ENCODE results near the gene MSRB3.

Gene MSRB3

DNA sequence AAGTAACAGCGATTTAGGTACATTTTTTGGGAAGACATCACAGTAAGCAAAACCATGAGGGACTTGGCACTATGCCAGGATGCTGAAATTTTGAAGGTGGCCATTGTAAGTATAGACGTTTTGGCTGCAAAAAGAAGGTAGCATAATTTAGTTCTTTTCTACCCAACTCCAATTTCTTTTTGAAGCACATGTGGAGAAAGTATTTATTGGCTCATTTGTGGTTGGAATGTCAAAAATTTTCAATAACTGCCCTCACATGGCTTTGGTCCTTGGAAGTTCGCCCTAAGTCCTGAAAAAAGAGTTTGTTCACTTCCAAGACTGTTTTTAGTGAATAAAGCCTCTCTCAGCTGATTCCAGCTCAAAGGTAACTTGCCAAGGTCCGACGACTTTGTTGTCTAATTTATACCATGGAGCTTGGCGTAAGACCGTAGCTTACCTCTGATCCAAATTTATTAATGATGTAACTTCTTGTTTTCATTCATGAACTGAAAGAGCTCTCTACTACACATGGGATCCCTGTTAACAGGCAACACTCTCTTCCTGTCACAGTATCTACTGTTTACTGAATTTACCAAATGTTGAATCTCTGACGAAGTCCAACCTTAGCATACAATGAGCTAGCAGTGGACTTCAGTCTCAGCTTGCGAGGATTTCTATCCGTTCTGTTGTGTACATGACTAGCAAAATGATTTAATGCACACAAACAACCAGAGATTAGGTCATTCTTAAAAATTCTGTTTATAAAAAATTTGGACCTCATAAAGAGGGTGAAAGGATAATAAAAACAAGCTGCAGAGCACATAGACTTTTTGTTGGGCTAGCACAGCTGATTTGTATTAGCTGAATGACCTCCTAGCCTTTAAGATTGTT, 49.0 kb downstream of the MSRB3 start:
- no peak for DNase-seq

DNA sequence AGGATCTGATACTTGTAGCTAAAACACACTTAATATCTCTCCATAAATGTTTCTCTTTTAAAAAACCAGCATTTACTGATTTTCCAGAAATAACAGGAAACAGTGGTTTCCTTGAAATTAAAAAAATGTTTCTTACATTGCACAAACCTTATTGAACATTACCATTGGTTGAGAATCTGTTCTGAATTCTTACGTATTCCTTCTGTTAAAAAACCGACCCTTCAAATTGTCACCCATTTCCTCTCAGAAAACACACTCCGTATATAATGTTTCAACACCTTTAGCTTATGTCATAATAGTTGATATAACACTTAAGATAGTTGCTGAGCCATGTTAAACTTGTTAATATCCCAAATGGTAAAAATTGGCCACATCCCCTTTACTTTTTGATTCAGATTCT, 51.2 kb downstream of the MSRB3 start:
- no peak for DNase-seq

DNA sequence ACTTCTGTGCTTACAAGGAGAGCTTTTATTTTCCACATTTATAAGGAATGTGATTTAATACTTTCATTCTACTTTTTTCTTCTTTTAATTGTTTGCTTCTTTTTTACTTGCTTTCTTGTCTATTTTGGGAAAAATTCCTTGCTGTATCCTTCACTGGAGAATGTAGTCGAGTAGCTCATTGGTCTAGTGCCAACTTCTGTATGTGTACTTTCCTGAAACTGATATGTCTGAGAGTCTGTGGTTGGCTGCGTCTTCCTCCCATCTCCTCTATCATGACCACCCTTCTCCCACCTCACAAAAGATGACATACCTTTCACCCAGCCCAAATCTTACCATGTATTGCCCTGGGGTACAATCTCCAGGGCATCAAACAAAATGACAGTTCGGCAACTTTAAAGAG, 51.8 kb downstream of the MSRB3 start:
- no peak for DNase-seq

DNA sequence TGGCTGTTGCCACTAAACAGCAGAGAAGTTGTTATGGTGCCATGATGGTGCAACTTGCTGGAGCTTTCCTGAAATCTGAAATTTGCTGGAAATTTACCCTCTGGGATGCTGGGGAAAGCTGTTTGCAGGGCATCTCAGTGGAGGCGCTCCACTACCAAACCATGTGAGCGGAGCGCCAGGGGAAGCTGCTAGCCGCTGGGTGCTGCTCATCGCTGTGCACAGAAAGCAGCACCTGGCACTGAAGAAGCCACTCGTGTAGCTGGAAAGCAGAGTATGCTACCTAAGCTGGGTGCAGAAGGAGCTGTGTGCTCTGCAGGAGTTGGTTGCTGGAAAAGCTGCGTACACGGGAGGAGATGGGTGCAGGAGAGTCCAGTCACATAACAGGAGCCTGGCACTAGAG, 53.0 kb downstream of the MSRB3 start:
- no peak for DNase-seq

DNA sequence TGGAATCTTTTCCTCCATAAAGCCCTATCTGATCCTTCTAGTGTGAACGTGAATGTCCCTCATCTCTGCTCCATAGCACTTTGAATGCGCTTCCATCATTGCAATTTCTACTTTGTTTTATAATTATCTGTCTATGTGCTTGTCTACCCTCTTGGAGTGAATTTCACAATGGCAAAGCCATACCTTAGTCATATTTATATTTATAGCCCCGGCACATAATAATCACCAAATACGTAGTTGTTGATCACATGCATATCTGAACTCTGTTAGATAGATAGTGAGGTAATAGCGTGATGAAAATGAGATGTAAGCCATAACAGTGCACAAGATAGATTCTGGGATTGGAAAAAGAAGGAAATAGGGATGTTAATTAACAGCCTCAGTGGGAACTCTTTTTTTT, 55.2 kb downstream of the MSRB3 start:
- no peak for DNase-seq

DNA sequence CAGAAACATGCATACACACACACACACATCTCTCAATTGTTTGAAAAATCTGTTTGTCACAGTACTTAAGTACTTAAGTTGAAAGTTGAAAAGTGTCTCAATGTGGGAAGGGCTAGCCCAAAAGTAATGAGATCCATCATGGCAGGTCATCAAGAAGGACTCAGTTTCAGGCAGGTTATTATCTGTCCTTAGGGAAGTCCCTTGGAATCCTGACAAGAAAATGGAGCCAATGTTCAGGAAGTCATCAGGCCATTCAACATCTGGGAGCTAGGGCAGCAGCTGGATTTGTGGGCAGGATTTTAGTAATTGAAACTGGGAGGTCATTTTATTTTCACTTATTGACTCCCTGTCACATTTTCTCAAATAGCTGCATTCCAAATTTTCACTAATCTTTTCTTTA, 56.0 kb downstream of the MSRB3 start:
- DNase-seq, result no peak

DNA sequence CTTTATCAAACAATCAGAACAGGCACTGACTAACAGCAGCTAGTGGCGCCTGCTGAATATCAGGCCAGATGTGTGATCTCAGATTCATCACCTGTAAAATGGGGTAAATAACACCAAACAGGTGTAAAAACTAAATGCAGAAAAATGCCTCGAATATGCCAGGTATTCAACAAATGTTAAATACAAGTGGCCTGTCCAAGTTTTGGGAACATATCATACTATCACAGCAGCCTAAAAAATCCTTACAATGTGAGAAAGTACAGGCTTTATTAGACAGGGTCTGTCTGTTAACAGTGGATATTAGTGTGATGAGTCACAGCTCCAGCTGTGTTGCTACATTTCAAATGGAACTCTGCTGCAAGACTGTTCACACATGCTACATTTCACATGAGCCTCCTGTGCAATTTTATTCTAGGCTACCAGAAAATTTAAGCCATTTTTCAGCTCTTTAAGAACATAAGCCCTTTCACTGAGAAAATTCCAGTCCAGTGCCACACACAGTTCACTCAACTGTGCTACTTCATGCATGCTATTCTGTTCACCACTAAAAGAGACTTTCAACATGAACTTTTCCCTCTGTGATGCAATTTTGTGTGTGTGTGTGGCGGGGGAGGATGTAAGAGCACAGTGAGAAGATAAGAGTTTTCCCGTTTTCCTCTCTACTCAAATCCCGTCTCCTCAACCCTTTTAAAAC, 56.7 kb downstream of the MSRB3 start:
- no peak for DNase-seq

DNA sequence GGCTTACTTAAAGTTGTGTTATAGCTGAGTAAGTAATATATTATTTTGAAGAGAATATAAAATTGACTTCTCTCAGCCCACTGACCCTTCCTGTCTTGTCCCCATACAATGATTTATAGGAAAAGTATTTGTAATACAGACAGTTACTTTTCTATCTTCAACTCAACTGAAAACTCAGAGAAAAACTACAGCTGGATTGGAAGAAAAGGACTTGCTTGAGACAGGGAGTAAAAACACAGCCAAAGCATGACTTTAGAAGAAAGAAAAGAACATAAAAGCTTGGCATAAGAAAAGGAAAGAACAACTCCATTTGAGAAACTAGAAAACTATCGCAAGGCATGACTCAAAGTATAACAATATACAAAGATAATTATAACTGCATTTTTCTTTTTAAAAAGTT, 57.5 kb downstream of the MSRB3 start:
- no peak for DNase-seq

DNA sequence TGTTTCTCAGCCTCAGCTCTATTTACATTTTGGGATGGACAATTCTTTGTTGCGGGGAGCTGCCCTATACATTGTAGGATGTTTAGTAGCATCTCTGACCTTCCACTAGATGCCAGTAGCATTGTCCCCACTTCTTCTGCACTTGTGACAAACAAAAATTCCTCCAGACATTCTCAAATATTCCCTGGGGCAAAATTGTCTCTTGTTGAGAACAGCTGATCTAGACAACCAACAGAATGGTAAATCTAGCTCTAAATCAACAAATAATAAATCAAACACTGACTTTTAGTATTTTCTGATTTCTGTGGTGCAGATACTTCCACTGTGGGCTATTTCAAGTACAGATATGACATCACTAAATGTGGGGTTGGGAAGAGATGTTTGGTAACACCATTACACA, 60.7 kb downstream of the MSRB3 start:
- DNase-seq, result no peak

DNA sequence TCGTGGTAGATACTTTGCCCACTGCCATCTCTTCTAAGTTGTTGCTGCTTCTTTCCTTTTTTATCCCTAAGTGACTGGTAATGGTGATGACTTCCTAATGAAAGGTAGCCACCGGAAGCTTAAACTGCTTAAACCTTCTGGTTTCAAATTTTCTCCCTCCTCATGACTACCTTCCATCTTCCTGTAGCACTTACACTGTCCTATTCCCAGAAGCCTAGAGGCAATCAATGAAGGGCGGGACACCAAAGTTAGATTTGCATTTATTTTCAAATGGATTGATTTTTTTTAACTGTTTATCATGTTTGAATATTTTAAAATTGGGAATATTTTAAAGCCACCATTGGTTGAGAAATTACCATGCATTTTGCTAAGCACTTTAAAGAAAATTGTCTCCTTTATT, 64.7 kb downstream of the MSRB3 start:
- DNase-seq, result no peak

DNA sequence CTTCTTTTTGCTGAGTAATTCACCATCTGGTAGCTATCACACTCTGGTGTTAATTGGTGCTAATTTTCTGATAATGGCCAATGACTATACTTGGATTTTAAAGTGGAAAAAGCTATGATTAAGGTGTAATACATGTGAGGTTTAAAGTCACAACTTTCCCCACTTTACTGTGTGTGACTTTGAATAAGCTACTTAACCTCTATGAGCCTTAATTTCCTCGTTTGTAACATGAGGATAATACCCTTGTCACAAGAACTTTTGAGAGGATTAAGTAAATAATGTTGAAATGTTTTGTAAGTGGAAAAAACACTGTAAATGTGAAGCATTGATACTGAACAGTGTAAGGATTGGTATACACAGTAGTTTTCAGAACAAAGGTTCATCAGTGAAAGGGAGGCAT, 65.3 kb downstream of the MSRB3 start:
- DNase-seq, result no peak

DNA sequence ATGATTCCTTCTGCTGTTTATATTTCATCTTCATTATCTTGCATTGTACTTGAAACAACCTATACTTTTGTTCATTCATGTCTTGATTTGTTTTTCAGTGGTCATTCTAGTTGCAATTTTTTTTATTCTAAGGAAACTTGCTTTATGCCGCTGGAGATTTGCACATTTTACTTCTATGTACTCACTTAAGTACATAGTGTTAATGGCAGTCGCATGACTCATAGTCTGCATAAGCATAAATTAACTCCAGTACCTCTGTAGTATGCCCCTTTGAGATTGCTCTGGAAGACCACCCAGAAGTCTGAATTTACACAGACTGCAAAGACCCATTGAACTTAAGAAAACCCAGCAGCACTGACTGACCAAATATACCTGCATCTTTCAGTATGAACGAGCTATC, 77.0 kb downstream of the MSRB3 start:
- DNase-seq, result no peak

DNA sequence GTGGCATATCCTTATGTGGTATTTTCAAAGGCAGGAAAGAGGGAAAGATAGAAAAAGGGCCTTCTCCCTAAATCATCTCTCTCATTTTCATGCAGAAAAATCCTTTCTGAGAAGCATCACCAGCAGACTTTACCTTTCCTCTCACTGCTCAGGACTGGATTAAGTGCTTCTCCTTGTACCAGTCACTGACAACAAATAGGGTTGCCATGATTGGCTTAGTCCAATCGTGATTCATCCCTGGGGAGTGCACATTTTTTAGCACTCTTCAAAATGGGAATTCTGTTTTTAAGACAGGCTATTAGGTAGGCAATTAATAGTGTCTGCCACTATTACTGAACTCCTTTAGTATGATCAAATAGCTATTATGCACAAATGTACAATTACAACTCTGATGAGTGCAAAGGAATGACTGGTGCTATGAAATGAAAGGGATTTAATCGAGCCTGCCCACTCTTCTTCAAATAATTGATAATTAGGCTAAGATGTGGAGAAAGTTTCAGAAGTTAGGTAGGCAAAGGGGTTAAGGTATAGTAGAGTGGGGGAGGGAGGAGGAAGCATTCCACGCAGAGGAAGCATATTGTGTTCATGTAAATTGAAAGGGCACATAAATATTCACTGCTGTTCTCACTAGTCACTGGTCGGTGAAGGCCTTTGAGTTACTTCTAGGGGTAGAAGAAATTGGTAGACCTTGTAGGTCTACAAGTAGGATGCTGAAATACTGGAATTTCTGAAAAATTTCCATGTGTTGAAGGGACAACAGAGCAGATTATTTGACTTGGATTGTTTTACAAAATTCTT, 84.0 kb downstream of the MSRB3 start:
- no peak for DNase-seq

DNA sequence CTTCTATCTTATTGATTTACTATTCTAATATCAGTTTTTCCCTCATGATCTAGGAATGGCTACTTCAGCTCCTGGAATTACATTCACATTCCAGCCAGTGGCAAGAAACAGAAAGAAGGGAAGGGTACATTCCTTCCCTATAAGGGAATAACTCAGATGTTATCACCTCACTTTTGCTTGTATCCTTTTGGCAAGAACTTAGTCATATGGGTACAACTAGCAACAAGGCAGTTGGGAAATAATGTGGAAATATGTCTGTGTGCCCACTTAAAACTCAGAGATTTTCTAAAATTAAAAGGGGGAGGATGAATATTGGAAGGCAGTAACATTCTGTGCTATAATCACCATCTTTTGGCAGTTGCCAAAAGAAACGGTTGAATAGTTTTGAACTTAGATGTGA, 85.6 kb downstream of the MSRB3 start:
- DNase-seq, result no peak

DNA sequence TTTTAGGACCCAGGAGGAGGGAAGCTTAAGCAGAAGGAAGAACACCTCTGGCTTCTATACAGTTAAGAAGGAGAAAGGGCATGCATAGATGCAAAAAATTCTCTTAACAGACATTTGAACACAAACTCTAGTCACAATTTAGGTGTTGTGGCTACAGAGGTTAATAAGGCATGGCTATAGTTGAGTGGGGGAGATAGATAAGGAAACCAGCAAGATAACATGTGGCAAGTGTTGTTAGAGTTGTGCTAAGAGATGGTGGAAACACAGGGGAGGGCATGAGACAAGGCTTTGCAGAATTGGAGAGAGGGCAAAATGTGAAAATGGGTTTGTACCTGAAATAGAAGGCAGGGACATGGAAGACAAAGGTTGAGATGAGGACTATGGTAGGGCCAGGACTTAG, 88.9 kb downstream of the MSRB3 start:
- no peak for DNase-seq

DNA sequence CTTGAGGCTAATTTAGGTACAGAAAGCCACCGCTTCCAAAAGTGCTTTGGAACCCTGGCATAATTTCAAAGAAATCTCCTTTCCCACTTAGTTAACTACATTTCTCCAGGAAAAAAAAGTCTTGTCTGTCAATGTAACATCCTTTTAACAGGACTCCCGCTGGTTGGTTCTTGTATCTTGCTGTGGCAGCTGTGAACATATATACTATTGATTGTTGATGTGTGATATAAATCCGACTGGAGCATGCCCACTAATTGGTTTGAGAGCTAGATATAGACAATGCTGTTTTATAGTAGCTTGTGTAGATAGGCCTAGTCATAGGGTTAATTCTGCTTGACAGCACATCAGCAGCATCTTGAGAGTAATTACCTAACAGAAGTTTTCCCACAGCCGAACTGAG, 89.6 kb downstream of the MSRB3 start:
- no peak for DNase-seq

DNA sequence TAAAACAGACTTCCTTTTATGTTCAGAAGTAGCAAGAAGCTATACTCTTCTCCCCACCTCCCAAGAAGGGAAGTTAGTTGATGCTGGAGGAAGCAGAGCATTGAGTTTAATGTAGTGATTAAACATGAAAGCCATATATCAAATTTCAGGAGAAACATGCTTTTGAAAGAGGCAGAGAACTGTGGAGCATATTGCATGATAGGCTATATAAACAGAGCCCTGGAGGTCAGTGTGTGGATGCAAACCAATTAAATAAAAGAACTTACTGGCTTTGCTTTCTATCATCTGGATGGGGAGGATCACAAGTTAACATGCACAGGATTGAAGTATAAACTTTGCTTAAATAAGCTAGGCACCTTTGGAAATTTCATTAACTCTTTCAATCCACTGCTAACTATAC, 94.1 kb downstream of the MSRB3 start:
- no peak for DNase-seq

DNA sequence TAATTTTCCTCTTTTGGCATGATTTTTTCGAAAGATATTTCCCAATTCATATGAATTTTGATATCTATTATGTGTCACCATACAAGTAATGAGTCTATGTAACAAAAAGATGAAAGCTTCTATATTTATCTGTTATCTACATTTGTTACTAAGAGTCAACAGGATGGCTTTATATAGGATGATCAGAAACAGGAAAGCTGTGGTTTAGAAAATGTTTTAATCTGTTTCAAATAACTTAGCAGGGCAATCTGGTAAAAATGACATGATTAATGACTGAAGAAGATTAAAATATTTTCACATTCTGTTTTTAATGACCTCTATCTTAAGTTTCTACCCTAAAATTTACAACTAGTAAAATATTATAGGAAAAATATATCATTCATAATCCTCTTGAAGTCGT, 105.8 kb downstream of the MSRB3 start:
- DNase-seq, result no peak

DNA sequence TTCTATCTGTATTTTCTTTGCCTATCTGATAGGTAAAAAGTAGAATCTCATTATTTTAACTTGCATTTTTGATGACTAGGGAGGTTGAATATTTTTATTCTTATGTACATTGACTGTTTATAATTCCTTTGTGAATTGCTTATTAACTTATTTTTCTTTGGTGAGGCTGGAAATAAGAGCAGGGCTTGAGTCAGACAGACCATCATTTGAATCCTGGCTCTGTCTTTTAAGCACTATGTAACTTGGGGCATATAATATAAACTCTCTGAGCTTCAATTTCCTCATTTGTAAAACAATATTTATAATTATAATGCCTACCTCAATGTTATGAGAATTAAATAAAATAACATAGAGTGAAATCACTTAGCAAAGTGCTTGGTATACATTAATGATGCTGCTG, 108.9 kb downstream of the MSRB3 start:
- no peak for DNase-seq

DNA sequence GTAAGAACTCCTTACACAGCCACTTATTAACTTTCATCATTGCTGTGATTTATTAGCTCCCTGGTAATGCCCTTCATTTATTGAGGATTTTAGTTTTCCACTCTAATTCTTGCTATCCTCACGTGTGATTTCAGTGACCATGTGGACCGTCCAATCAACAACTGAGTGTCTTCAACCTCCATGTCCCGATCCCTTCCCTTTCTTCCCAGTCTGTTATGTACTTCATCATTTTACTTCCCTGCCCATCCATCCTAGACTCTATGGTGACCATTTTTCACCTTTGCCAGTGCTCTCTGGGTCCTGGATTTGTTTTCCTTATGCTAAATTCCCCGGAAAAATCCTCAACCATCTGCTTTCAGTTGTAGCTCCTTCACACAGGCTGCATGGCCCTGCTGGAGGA, 111.0 kb downstream of the MSRB3 start:
- DNase-seq, result no peak

DNA sequence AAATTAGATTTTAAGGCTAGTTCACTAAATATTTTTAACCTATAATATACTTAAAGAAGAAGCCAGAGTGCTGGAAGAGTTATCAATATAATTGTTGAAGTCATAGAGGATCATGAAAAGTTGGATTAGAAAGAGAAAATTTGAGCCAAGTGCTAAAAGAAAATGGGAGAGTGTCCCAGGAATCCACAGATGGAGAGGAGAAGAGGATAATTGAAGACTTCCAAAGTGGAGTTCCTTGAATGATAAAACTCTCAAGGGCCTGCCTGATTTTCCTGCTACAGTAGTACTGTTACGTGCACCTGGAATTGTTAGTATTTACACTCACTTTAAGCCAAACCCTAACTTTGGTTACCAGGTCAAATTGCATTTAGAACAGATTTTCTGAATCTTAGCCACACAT, 113.2 kb downstream of the MSRB3 start:
- DNase-seq, result no peak

DNA sequence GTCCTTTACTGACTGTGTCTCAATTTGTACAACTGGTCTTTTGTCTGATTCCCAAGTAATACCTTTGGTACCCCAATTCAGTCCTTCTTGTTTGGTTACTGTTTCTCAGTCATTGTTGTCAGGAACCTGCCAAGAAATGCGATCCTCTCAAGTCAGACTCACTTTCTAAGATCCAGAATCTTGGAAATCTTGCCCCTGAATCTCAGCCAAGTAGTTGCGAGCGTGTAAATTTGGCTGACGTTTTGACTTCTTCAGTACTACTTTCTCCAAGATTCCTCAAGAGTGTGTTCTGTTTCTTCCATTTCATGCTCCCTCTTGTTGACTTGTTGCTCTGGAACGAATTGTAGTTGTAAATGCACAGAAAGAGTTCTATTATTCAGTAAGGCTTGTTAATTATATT, 114.0 kb downstream of the MSRB3 start:
- DNase-seq, result no peak

DNA sequence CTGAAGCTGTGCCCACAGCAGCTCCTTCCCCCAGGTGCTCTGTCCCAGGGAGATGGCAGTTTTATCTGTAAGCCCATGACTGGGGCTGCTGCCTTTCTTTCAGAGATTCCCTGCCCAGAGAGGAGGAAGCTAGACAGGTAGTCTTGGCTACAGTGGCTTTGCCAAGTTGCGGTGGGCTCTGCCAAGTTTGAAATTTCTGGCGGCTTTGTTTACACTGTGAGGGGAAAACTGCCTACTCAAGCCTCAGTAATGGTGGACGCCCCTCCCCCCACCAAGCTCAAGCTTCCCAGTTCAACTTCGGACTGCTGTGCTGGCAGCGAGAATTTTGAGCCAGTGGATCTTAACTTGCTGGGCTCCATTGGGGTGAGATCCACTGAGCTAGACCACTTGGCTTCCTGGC, 124.7 kb downstream of the MSRB3 start:
- DNase-seq, result no peak
